NCI-H1105 (cell line): Measurements from ENCODE around the gene EYA2.

Experiments
- DNase-seq: peaks from one replicate; lab custom pipeline; 2025; lab: John Stamatoyannopoulos, UW

Gene EYA2

DNA sequence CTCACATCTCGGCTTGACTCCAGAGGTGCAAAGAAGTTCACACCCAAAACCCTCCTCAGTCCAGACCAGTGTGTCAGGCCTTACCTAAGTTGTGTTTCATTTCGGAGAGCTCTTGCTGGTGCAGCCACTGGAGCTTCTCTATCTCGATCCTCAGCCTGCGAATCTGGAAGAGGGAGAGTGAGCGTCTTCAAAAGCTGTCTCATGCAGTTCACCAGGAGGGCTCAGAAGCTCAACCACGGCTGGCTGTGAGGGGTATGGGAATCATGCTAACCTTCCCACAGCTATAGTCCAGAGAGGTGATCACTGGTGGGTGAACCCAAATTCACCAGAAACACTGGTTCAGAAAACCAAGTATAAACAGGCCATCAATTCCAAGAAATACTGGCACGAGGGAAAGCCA lies 332.5 kb downstream of the EYA2 start:
- no peak for DNase-seq

DNA sequence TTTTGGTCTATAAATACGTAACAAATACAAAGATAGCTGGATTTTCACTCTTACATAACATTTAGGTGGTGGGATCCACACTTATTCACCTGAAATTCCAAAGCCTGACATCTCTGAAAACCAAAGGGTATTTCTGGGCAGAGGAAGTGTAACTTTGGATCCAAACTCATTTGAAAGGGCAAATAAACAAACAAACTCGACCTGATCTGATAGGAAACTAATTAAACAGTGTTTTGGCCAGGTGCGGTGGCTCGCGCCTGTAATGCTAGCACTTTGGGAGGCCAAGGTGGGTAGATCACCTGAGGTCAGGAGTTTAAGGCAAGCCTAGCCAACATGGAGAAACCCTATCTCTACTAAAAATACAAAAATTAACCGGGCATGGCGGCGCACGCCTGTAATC lies 332.9 kb downstream of the EYA2 start:
- DNase-seq = no peak

DNA sequence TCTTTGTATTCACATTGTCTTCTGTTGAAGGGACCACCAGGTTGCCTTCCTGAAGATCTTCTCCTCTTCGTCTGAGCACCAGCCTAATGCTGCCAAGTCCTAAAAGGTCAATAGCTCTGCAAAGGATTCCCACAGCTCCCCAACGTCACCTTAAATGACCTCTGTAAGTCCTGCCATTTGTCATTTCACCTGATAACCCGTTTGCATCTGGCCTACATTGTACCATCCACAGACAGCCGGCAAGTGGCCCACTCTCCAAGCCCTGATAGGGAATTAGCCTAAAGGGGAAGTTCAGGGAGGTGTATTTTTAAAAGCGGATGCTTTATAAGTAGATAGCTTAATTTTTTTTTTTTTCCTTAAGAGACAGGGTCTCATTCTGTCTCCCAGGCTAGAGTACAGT lies 334.0 kb downstream of the EYA2 start:
- no peak for DNase-seq

DNA sequence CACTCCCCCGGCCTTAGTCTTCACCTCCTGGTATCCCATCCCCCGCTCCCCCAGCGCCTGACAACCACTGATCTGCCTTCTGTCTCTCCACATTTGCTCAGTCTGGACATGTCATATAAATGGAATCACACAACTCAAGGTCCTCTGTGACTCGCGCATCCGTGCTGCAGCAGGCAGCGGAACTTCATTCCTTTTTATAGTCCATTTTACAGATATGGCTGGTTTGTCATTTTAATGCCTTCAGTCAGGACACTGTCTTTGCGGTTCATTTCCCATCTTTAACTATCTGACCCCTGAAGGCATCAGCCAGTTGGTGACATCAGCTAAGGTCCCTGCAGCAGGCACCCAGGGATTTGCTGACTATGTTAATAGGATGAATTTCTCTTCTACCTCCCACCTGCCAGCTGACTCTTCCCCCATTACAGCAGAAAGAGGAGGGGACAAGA lies 336.2 kb downstream of the EYA2 start:
- DNase-seq = no peak

DNA sequence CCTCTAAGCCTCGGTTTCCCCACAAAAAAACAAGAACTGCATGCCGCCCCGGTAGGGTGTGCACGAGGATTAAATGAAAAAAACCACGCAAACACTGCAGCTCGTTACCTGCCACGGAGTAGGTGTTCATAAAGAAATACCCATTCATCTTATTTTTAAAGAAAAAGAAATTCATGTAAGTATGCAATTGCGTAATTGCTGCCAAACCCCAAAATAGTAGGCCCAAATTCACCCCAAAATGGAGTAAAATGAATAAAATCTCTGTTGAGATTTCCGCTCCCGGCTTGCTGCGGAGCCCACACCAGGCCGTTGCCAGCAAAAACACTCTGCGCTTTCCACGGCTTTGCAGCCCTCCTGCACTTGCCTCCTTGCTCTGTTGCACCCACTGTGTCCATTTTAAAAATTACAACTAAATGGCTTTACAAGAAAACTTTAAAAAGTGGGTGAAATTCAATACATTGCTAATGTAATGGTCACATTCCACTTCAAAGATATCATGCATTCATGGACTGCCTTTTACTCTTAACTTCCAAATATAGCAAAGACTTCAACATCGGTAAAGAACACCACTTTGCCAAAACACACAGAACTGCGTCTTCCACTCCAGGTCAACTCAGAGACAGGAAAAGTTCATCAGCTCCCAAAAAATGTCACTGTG lies 336.9 kb downstream of the EYA2 start:
- DNase-seq = no peak

DNA sequence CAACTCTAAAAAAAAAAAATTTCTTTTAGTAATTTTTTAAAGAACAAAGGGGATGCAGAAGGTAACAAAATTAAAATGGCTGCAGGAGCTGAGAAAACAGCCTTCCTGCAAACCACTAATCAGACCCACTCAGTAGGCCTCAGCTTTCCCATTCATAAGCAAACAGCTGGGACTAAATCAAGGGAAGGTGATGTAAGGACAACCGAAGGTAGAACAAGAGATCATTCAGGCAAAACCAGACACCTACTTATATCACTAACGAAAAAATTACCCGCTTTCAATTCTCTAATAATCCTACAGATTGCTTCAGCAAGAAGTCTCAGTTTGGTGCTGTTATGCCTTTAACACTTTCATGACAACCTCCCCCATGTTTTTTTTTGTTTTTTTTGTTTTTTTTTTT lies 337.9 kb downstream of the EYA2 start:
- DNase-seq = no peak

DNA sequence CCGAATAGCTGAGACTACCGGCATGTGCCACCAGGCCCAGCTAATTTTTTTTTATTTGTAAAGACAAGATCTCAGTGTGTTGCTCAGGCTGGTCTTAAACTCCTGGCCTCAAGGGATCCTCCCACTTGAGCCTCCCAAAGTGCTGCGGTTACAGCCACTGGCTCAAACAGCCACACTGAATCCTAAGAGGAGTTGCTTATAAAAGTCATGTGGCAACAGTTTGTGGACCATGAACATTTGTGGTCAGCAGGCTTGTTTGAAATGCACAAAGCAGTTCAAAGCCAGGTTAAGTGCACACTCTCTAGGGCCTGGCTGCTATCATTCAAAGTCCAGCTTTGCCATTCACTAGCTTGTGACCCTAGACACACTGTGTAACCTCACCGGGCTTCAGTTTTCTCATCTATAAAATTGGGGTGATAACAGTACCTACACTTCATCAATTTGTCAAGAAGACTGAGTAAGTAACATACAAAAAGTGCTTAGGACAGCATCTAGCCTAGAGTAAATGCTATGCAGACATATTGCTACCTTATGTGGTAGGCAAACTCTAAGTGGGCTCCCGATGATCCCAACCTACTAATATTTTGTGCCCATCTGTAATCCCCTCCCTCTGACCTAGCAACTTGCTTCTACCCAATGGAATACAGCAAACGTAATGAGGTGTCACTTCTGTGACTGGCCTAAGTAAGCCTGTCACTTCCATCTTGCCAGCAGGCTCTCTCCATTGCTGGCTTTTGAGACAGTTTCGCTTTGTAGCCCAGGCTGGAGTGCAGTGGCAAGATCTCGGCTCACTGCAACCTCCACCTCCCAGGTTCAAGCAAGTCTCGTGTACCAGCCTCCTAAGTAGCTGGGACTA lies 338.9 kb downstream of the EYA2 start:
- no peak for DNase-seq

DNA sequence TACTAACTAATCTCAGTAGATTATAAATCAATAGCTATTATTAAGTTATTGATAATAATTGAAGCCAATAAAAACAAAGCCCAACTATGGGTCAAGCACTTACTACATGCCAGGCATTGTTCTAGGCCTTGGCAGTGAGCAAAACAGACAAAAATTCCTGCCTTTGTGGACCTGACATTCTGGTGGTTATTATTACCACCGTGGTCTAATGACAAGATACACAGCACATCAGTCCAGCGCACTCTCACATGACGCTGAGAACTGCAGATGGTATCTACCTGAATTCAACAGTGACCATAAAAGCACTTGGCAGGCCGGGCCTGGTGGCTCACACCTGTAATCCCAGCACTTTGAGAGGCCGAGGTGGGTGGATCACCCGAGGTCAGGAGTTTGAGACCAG lies 340.5 kb downstream of the EYA2 start:
- DNase-seq = no peak

- no peak for DNase-seq
Observed at GRCh38 chr20:47235853-47236638, 341.4 kb downstream of the EYA2 start.

DNA sequence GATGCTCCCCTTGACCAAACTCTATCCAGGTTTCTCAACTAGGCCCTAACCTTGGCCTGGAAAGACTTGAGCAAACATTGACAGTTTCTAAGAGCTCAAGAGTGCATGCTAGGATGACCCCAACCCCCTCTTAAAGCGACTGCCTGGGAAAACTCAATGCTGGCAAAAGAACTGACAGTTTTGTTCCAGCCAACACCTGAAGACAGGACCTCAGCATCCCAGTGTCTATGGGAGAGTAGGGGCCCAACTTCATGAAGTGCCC lies 341.9 kb downstream of the EYA2 start:
- DNase-seq = no peak

DNA sequence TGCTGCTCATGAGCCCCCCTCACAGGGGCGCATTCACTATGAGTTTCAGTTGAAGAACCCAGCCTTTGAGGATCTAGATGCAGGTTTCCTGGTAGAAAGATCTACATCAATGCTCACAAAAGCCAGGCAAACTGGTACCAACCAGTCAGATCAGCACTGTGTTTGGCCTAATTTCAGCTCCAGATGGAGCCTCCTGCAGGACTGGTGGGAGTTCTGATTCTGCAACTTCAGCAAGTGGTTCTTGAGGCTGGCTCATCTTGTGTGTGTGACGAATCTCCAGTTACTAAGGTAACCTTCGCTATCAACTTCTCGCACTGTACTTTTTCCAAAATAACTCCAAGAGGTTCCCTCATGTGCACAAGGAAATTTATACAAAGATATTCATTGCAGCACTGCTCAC lies 343.1 kb downstream of the EYA2 start:
- no peak for DNase-seq
